Left lung (tissue), 10 donors: ENCODE results near the gene EYA2. TPM values are rescaled to one million over a fixed set of nuclear protein-coding genes. Genes with fewer than 3 reads are reported as not detected.

Source experiments
- ATAC-seq: fragments of 200-7000 bp; cut with Tn5 transposase; one replicate; pipeline ENCODE4 v1.9.1; 2020; ENCODE audit warnings: moderate library complexity
- DNase-seq, 4 donors: peaks; one replicate each; pipeline ENCODE4 v3.0.0-alpha.2; 2013 to 2020
- H3K27ac ChIP-seq, 2 donors: fragments of 200-600 bp; sonication (generic) in 1 of 2; one replicate each; pipeline versions ENCODE4 v1.5.0 to v1.8.0; 2020 to 2021
- H3K27me3 ChIP-seq, 2 donors: fragments of 200-600 bp; sonication (generic) in 1 of 2; one replicate each; pipeline versions ENCODE4 v1.5.0 to v1.8.0; 2020 to 2021
- H3K36me3 ChIP-seq, 2 donors: fragments of 200-600 bp; sonication (generic) in 1 of 2; one replicate each; pipeline versions ENCODE4 v1.5.0 to v1.8.0; 2020 to 2021
- H3K4me1 ChIP-seq, 2 donors: fragments of 200-600 bp; one replicate each; pipeline ENCODE4 v1.8.0; 2021
- H3K4me3 ChIP-seq, 2 donors: fragments of 200-600 bp; sonication (generic) in 1 of 2; one replicate each; pipeline versions ENCODE4 v1.5.0 to v1.8.0; 2020 to 2021; ENCODE audit warnings: mild to moderate bottlenecking in 1 of 2
- H3K9me3 ChIP-seq, 2 donors: fragments of 200-600 bp; sonication (generic) in 1 of 2; one replicate each; pipeline versions ENCODE4 v1.5.0 to v1.8.0; 2020 to 2021
- CTCF ChIP-seq, 2 donors: fragments of 200-600 bp; sonication (generic) in 1 of 2; IDR thresholded peaks; one replicate each; pipeline versions ENCODE4 v1.5.0 to v1.8.0; 2021; ENCODE audit warnings: antibody characterized with exemption in 2 of 2
- intact Hi-C, 2 donors: fragments of 100-400 bp; cut with DNase I; formaldehyde crosslinking; loops; one replicate each; pipeline versions ENCODE4 v1.11.2 to v1.14.2; 2022
- polyA plus RNA-seq, 6 donors: library from polyadenylated mRNA; unstranded; fragments of 120-200 nt; gene quantifications; one replicate each; pipeline ENCODE4 v1.2.1, GENCODE V29; 2013; ENCODE audit not compliant: insufficient read length in 6 of 6
- total RNA-seq, 2 donors: library from RNA; stranded (reverse); fragmentation: NEBNext Ultra II Directional; extraction: Animal tissue kit (Norgen Biotek cat#: 25700); gene quantifications; one replicate each; pipeline ENCODE4 v1.2.1, GENCODE V29; 2021
- donor health status: DM: no; HTN: yes; CAD: no.
- donor health status: DM: no; HTN: no; CAD: no.

The EYA2 gene
- total and polyA plus RNA-seq, 8 donors = 0.77 to 2.3 (median 1.2) TPM

GRCh38 chr20:46964618-46965455 is 70.2 kb downstream of the EYA2 start:
- H3K27ac ChIP-seq = no peak overlapping the region
- no peaks in the 10 kb centered on the region for H3K9me3 ChIP-seq
- intact Hi-C loops = no loop called here
- no peak for TF ChIP-seq CTCF (IDR thresholded peaks at IDR 0.05)
- DNase-seq (no peak), ATAC-seq (no peak)
- H3K27me3 ChIP-seq = peaks cover 0 to 15% of the 10 kb centered on the region in 2 donors
- H3K36me3 ChIP-seq = no peaks in the 10 kb centered on the region
- H3K4me1 ChIP-seq = no peaks in the 10 kb centered on the region
- no peak overlapping the region for H3K4me3 ChIP-seq

GRCh38 chr20:46965477-46965876 is 70.8 kb downstream of the EYA2 start:
- Histone ChIP-seq H3K27ac (no peak overlapping the region), H3K36me3 (no peaks in the 10 kb centered on the region), H3K4me3 (no peak overlapping the region), H3K9me3 (no peaks in the 10 kb centered on the region), H3K4me1 (no peaks in the 10 kb centered on the region), H3K27me3 (peaks cover 0 to 13% of the 10 kb centered on the region in 2 donors)
- intact Hi-C loops = no loop called here
- ATAC-seq = no peak
- DNase-seq = no peak
- no peak for TF ChIP-seq CTCF (IDR thresholded peaks at IDR 0.05)

GRCh38 chr20:46967646-46968045 is 73.0 kb downstream of the EYA2 start:
- H3K36me3 ChIP-seq = no peaks in the 10 kb centered on the region
- H3K27ac ChIP-seq = no peak overlapping the region
- DNase-seq (no peak), ATAC-seq (no peak)
- H3K9me3 ChIP-seq = no peaks in the 10 kb centered on the region
- no peak for TF ChIP-seq CTCF (IDR thresholded peaks at IDR 0.05)
- intact Hi-C loops = no loop called here
- no peaks in the 10 kb centered on the region for H3K4me1 ChIP-seq
- no peak overlapping the region for H3K4me3 ChIP-seq
- H3K27me3 ChIP-seq = peaks cover 0 to 17% of the 10 kb centered on the region in 2 donors

GRCh38 chr20:46970937-46971630 is 76.4 kb downstream of the EYA2 start:
- DNase-seq = peak in 1 of 4 donors; percentile 18
- intact Hi-C loops = no loop called here
- TF ChIP-seq CTCF (IDR thresholded peaks at IDR 0.05) = no peak
- no peak overlapping the region for H3K27ac ChIP-seq
- H3K4me1 ChIP-seq = no peaks in the 10 kb centered on the region
- no peaks in the 10 kb centered on the region for H3K36me3 ChIP-seq
- no peak overlapping the region for H3K4me3 ChIP-seq
- H3K27me3 ChIP-seq = peaks cover 0 to 30% of the 10 kb centered on the region in 2 donors
- no peaks in the 10 kb centered on the region for H3K9me3 ChIP-seq
- no peak for ATAC-seq

- no peak for TF ChIP-seq CTCF (IDR thresholded peaks at IDR 0.05)
- Histone ChIP-seq H3K9me3 (no peaks in the 10 kb centered on the region), H3K27ac (no peak overlapping the region), H3K27me3 (peaks cover 0 to 31% of the 10 kb centered on the region in 2 donors), H3K36me3 (no peaks in the 10 kb centered on the region), H3K4me1 (no peaks in the 10 kb centered on the region), H3K4me3 (no peak overlapping the region)
- intact Hi-C loops = no loop called here
- no peak for ATAC-seq
- no peak for DNase-seq
Measured at GRCh38 chr20:46973766-46974165, 79.1 kb downstream of the EYA2 start.
